Activated CD8-positive, alpha-beta memory T cell treated with anti-CD3 and anti-CD28 coated beads, Interleukin-2, amount 50 U/mL, for 4 hours (primary cell): ENCODE data around the gene SLC27A1.
"Not testable (repeated sequence)": the region's sequence is repeated elsewhere in the genome, so short reads cannot be mapped to it uniquely, and the experiment has no call there.

Source experiments
- DNase-seq: peaks from one replicate; pipeline ENCODE4 v3.0.0-alpha.2; 2020

Gene SLC27A1

DNA sequence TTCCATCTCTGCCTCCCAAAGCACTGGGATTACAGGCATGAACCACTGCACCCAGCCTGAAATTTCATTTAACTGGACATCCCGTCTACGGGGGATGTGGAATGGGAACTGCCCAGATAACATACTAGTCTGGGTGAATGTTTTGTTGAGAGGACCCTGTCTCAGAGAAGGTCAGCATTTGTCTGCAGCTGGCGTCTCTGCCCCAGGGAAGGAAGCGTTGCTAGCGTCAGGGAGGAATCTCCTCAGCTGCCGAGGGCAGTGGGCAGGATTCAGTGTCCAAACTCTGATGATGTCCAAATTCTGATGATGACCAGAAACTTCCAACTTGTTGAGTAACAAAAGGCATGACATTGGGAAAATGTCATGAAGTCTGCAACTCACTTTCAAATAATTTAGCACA is 12.7 kb upstream of the SLC27A1 start:
- DNase-seq = no peak

GRCh38 chr19:17458970-17459369 is 11.4 kb upstream of the SLC27A1 start:
- DNase-seq = no peak

DNA sequence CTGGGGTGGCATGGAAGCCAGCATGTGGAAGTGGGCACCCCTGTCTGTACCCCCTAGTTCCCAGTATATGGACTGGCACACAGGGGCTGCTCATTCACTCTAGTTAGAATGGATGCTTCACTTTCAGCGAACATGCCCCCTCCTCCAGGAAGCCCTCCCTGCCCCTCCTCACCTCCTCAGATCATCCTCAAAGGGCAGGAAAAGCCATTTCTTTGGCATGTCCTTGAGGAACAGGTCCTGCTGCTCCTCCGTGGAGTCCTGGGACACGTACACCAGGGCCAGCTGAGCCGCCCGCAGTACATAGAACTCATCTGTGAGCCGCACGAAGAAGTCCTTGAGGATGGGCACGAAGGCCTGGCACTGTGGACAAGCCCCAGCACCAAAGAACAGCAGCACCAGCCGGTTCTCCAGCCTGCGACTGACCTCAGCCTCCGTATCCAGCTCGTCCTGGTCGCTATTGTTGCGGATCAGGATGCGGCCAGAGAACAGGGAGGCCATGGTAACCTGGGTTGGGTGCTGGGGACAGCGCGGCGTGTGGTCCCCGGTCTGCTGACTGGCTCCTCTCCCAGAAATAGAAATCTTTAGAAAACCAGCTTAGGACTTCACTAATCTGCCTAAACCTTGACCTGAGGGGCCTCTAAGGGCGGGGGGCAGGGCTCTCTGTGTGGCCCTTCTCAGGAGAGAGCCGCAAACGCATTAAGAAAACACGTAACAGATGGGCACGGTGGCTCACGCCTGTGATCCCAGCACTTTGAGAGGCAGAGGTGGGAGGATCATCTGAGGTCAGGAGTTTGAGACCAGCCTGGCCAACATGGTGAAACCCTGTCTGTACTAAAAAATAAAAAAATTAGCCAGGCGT is 9.7 kb upstream of the SLC27A1 start, which contains the start of gene NXNL1:
Gene NXNL1, minus strand, starts transcription at position 555 of the 859 bp plus-strand sequence. Its CDS starts 57 bp downstream, at position 498.
- DNase-seq = no peak

DNA sequence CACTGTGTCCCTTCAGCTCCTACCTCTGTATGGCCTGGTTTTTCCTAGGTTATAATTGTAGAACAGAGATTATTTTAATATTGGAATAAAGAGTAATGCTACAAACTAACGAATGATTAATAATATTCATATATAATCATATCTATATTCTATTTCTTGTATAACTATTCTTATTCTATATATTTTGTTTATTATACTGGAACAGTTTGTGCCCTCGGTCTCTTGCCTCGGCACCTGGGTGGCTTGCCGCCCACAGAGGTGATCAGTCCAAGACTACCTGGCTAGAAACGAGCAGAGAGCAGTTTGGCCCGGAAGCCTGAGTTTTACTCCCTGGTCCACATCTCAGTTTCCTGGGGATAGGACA is 3.9 kb upstream of the SLC27A1 start:
- DNase-seq = no peak

- DNase-seq = no peak
These were observed 2.6 kb upstream of the SLC27A1 start for GRCh38 chr19:17467471-17468301.

- no peak for DNase-seq
These were observed 1.8 kb upstream of the SLC27A1 start for GRCh38 chr19:17468302-17469091.

DNA sequence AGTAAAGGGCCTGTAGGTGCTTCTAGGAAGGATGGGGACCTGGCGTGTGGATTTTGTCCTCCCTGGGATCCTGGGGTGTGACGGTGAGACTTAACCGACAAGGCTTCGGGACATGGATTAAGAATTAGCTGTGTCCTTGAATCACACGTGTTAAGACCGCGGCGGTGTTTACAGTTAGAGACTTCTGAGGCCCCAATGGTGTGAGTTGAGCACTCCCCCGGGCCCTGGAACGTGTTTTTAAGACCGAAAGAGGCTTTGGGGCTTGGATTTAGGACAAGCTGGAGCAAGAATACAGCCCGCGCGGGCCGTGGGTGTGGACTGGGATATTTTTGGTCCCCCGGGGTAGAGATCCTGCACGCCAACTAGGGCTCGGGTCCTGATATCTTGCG is 1.2 kb upstream of the SLC27A1 start:
- no peak for DNase-seq

DNA sequence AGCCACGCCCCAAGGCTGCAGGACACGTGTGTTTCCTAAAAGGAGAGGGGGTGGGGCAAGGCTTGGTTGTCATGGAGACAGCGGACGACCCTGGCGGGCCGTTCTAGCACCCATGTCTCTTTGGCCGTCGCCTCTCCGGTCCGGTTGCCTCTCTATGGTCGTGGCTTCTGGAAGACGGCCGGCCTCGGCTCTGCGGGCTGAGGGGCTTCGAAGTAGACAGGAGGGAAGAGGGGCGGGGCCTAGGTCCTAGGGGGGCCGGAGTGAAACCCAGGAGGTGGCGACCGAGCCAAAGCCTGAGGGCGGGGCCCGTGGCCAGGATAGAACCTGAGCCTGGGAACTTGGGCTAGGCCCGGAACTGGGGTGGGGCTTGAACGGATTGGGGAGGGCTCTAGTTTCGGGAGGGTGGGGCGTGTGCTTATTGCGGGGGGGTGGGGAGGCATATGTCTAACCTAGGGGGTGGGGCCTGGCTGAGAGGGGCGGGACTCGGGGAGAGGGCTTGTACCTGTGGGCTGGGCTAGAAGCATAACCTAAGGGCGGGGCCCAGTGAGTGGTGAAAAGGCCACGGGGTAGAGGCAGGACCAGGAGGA is 750 bp upstream of the SLC27A1 start:
- peak; percentile 92 for DNase-seq

DNA sequence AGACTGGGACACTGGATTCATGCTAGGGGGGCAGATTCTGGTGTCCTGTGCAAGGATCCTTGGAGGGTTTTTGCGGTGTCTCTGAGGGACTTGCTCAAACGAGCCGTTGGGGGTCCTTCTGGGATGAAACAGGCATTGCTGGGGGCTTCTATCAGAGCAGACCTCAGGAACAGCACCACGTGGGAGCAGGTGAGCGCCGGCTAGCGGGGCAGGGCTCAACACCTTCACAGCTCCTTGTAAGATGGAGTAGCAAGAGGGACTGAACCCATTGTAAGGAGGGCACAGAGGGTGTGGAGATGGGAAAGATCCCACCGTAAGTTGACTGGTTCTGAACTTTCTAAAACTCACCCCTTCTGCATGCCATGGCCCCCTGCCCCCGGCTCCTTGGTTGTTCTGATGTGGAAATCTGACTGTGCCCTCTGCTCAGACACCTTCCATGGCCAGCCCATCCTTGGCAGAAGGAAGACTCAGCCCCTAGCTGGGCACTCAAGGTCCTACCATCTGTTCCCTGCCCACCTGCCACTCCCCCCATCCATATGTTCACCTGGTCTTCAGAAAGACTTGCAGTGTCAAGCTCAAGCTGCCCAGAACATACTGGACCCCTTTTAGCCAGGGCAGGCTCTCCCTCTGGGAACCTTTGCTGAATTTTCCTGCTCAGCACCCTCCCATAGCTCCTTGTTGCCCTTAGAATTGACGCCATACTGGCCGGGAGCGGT is 1.2 kb downstream of the SLC27A1 start:
- DNase-seq = no peak

- no peak for DNase-seq
These were observed 2.7 kb downstream of the SLC27A1 start for GRCh38 chr19:17473041-17473440.

DNA sequence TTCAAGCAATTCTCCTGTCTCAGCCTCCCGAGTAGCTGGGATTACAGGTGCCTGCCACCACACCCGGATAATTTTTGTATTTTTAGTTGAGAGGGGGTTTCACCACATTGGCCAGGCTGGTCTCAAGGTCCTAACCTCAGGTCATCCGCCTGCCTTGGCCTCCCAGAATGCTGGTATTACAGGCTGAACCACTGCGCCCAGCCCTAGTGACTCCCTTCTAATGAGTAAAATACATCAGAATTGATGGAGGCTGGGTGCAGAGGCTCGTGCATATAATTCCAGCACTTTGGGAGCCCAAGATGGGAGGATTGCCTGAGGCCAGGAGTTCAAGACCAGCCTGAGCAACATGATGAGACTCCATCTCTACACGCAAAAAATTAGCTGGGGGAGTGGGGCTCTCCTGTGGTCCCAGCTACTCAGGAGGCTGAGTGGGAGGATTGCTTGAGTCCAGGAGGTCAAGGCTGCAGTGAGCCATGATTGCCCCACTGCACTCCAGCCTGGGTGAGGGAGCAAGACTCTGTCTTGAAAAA is 4.8 kb downstream of the SLC27A1 start:
- not testable (repeated sequence) for DNase-seq

- DNase-seq = no peak
These were observed 5.3 kb downstream of the SLC27A1 start for GRCh38 chr19:17475541-17476115.

DNA sequence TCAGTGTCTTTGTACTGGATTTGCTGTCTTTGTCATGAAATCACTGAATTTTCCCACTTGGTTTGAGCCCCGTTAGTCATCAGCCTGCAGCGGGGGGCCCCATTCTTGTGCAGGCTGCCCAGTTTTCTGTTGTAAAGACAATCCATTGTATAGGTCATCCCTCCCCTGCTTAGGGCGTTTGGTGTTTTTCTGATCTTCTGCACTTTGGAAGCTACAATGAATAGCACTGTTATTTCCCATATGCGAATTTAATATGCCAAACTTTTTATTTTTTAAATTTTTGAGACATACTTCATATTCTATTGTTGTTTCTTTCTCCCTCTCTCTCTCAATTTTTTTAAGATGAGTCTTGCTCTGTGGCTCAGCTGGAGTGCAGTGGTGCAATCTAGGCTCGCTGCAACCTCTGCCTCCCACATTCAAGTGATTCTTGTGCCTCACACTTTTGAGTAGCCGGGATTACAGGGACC is 9.0 kb downstream of the SLC27A1 start:
- DNase-seq = no peak

- DNase-seq = no peak
These were observed 11.7 kb downstream of the SLC27A1 start for GRCh38 chr19:17481986-17482385.

DNA sequence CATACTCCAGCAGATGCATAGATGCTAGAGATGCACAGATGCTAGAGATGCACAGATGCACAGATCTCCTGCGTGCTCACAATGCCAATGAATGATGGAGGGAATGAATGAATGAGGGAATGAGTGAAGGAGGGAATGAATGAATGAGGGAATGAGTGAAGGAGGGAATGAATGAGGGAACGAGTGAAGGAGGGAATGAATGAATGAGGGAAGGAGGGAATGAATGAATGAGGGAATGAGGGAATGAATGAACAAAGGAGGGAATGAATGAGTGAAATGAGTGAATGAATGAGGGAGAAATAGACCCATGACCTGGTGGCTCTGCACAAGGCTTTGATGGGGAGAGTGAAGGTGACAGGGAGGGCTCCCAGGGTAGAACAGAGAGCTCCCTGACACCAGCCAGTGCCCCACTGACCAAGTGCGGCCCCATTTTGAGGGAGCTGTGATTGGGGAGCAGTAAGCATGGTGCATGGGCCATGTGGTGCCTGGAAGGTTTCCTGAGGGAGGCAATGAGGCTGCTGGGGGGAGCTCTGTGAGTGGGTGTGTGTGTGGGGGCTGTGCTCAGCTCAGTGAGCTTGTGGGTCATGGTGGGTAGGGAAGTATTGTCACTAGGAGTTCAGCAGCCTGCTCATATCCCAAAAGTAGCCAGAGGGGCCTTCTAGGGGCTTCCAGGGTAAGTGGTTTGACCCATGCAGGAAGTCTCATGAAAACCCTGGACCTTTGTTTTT is 12.7 kb downstream of the SLC27A1 start:
- DNase-seq = no peak

GRCh38 chr19:17483605-17484002 is 13.3 kb downstream of the SLC27A1 start:
- DNase-seq = no peak

DNA sequence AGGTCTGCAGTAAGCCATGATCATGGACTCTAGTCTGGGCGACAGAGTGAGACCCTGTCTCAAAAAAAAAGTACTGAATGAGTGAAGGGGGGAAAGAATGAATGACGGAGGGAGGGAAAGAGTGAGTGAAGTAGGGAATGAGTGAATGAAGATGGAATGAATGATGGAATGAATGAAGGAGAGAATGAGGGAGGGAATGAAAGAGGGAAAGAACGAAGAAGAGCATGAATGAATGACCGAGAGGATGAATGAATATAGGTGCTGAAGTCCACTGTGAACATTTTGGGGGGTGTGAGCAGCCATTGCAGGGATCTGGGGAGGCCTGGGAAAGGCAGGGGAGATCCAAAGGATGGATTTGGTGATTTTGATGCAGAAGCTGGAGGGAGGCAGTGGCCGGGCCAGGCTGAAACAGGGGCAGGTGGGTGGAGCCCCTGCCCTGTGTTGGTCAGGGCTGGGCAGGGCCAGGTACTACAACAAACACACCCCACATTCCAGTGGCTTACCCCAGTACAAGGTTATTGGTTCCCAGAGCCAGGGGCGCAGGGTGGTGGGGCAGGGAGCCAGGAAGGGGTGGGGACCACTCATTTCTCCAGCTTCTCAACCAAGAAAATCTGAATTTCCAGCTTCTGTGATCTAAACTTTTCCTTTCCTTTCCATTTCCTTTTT is 14.3 kb downstream of the SLC27A1 start:
- no peak for DNase-seq

- DNase-seq = no peak
These were observed 16.4 kb downstream of the SLC27A1 start for GRCh38 chr19:17486545-17487240.
